Measurements from ENCODE around the gene SLC25A17. TPM values are rescaled to one million over a fixed set of nuclear protein-coding genes. Genes with fewer than 3 reads are reported as not detected.
"Not testable (repeated sequence)": the region's sequence is repeated elsewhere in the genome, so short reads cannot be mapped to it uniquely, and the experiment has no call there.

The SLC25A17 gene
- total and polyA plus RNA-seq, 2 experiments from 2014 or later = 12.7 to 18.1 TPM

DNA sequence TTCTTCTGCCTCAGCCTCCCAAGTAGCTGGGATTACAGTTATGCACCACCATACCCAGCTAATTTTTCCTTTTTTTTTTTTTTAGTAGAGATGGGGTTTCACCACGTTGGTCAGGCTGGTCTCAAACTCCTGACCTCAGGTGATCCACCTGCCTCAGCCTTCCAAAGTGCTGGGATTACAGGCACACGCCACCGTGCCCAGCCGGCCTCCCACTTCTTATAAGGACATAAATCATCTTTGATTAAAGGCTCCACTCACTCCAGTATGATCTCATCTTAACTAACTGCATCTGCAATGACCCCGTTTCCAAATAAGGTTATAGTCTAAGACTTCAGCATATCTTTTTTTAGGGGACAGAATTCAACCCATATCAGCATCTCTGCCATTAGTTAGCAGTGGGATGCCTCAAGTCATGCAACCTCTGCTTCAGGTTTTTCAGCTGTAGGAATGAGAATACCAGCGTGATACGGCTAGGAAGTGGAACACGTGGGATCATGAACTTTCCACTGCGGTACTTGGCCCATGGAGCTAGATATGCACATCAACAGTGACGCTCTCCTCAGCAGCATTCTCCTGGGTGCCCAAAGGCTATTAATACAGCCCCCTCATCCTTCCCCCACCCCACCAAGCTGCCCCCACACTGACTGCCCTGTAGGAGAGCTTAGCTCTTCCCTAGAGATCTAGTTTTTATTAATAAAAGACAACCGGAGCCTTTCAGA is 98.4 kb downstream of the SLC25A17 start:
- no peaks in the 10 kb centered on the region for H3K9me3 ChIP-seq (ENCODE audit: low read depth)
- H3K4me3 ChIP-seq = no peak overlapping the region
- H3K27me3 ChIP-seq = no peaks in the 10 kb centered on the region
- TF ChIP-seq CTCF (IDR thresholded peaks at IDR 0.05; ENCODE audit: low read depth, low read length) = no peak
- peaks cover 12% of the 10 kb centered on the region for H3K4me1 ChIP-seq (ENCODE audit: low read depth)
- H3K27ac ChIP-seq = peak overlapping the region; percentile 2
- H3K36me3 ChIP-seq = no peaks in the 10 kb centered on the region
- no peak for DNase-seq (ENCODE audit: low read depth in 1 of 2, low spot score in 1 of 2)

DNA sequence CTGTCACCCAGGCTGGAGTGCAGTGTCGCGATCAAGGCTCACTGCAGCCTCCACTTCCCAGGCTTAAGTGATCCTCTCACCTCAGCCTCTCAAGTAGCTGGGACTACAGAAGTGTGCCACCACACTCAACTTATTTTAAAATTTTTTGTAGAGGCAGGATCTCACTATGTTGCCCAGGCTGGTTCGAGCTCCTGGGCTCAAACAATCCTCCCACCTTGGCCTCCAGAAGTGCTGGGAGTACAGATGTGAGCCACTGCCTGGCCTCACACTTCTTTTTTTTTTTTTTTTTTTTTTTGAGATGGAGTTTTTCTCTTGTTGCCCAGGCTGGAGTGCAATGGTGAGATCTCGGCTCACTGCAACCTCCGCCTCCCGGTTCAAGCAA is 99.0 kb downstream of the SLC25A17 start:
- not testable (repeated sequence) for H3K36me3 ChIP-seq; H3K27ac ChIP-seq; H3K27me3 ChIP-seq; H3K4me3 ChIP-seq; DNase-seq (ENCODE audit: low read depth in 1 of 2, low spot score in 1 of 2); H3K9me3 ChIP-seq (ENCODE audit: low read depth)
- H3K4me1 ChIP-seq (ENCODE audit: low read depth) = peaks cover 12% of the 10 kb centered on the region

Other genes with a start within 250 kb of the SLC25A17 start
- 61.1 and 116 TPM in 2 replicates for gene MRTFA, start 182.6 kb downstream of the SLC25A17 start, total RNA-seq
- 32.6 and 44.7 TPM in 2 replicates for gene MRTFA, start 182.6 kb downstream of the SLC25A17 start, polyA plus RNA-seq
- 0.12 and 0.14 TPM in 2 replicates for gene MCHR1, start 139.9 kb downstream of the SLC25A17 start, total RNA-seq
- 0.59 TPM in 1 of 2 replicates, not detected in the other for gene MCHR1, start 139.9 kb downstream of the SLC25A17 start, polyA plus RNA-seq
- 178 and 301 TPM in 2 replicates for gene ST13, start 37.3 kb upstream of the SLC25A17 start, total RNA-seq
- gene ST13, start 37.3 kb upstream of the SLC25A17 start, polyA plus RNA-seq = 216 and 221 TPM in 2 replicates
- gene XPNPEP3, start 37.8 kb upstream of the SLC25A17 start, total RNA-seq = 15.2 and 18.2 TPM in 2 replicates
- gene XPNPEP3, start 37.8 kb upstream of the SLC25A17 start, polyA plus RNA-seq = 15.8 and 22.2 TPM in 2 replicates
- not detected in 2 replicates for gene DNAJB7, start 42.8 kb upstream of the SLC25A17 start, total RNA-seq
- gene DNAJB7, start 42.8 kb upstream of the SLC25A17 start, polyA plus RNA-seq = 0.39 and 0.93 TPM in 2 replicates
- 86.4 and 110 TPM in 2 replicates for gene RBX1, start 132.0 kb upstream of the SLC25A17 start, total RNA-seq
- 324 and 356 TPM in 2 replicates for gene RBX1, start 132.0 kb upstream of the SLC25A17 start, polyA plus RNA-seq

Data from cardiac muscle cell (in vitro differentiated cells and primary cell).